Peyer's patch (tissue), 4 donors: ENCODE data around the gene C19orf44. TPM values are rescaled to one million over a fixed set of nuclear protein-coding genes. Genes with fewer than 3 reads are reported as not detected.
"Not testable (repeated sequence)": the region's sequence is repeated elsewhere in the genome, so short reads cannot be mapped to it uniquely, and the experiment has no call there.

ENCODE experiments used
- DNase-seq, 3 donors: peaks; one replicate each; pipeline ENCODE4 v3.0.0-alpha.2; 2017 to 2019
- H3K27ac ChIP-seq, 4 donors: fragments of 200-600 bp; sonication (generic); one replicate each; pipeline ENCODE4 v1.5.1; 2016 to 2019
- H3K27me3 ChIP-seq, 2 donors: fragments of 200-600 bp; sonication (generic); one replicate each; pipeline ENCODE4 v1.5.1; 2019
- H3K36me3 ChIP-seq, 3 donors: fragments of 200-600 bp; sonication (generic); one replicate each; pipeline ENCODE4 v1.5.1; 2016 to 2019
- H3K4me1 ChIP-seq, 4 donors: fragments of 200-600 bp; sonication (generic); one replicate each; pipeline ENCODE4 v1.5.1; 2016 to 2019
- H3K4me3 ChIP-seq, 4 donors: fragments of 200-600 bp; sonication (generic); 1 replicate in 3 of 4; 2 replicates in 1 of 4; pipeline ENCODE4 v1.5.1; 2016 to 2019; ENCODE audit warnings: mild to moderate bottlenecking in 1 of 4
- H3K9me3 ChIP-seq, 4 donors: fragments of 200-600 bp; sonication (generic); one replicate each; pipeline ENCODE4 v1.5.1; 2016 to 2019; ENCODE audit warnings: mild to moderate bottlenecking in 1 of 4
- CTCF ChIP-seq, 6 experiments: fragments of 450-650 bp in 4 of 6; fragments of 200-600 bp in 2 of 6; sonication (generic) in 1 of 6; IDR thresholded peaks; one replicate each; pipeline ENCODE4 v1.5.1; 2017 to 2019; ENCODE audit warnings: antibody characterized with exemption in 6 of 6, mild to moderate bottlenecking in 3 of 6, moderate library complexity in 1 of 6
- POLR2A ChIP-seq, 2 donors: fragments of 450-650 bp; IDR thresholded peaks; one replicate each; pipeline ENCODE4 v1.5.1; 2017; ENCODE audit warnings: antibody characterized with exemption in 2 of 2, mild to moderate bottlenecking in 2 of 2, moderate library complexity in 2 of 2
- total RNA-seq, 4 donors: library from RNA; depleted of rRNA; stranded (reverse); fragments of >200 nt; gene quantifications; one replicate each; pipeline ENCODE4 v1.1.0, GENCODE V29; 2016

Gene C19orf44
- total RNA-seq, 4 donors from 2014 or later, result 3.7 to 13.2 (median 8.0) TPM

DNA sequence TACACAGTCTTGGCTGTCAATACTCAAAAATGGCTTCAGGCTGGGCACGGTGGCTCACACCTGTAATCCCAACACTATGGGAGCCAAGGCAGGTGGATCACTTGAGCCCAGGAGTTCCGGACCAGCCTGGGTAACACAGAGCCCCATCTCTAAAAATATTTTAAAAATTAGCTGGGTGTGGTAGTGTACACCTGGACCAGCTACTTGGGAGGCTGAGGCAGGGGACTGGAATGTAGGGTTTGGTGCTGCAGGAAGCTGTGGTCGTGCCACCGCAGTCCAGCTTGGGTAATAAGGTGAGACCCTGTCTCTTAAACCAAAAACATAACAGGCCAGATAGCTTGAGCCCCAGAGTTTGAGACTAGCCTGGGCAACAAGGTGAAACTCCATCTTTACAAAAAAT, 52.8 kb downstream of the C19orf44 start:
- DNase-seq, result no peak
- TF ChIP-seq CTCF (IDR thresholded peaks at IDR 0.05) (no peak), POLR2A (IDR thresholded peaks at IDR 0.05) (no peak)
- no peak overlapping the region for H3K4me3 ChIP-seq
- H3K27ac ChIP-seq, result no peak overlapping the region
- peaks cover 0 to 22% (median 0%) of the 10 kb centered on the region in 3 donors for H3K36me3 ChIP-seq
- H3K27me3 ChIP-seq, result no peaks in the 10 kb centered on the region
- no peaks in the 10 kb centered on the region for H3K9me3 ChIP-seq
- H3K4me1 ChIP-seq, result peaks cover 0 to 4% (median 2%) of the 10 kb centered on the region in 4 donors

- not testable (repeated sequence) for H3K4me1 ChIP-seq, H3K27ac ChIP-seq, H3K9me3 ChIP-seq, H3K27me3 ChIP-seq, DNase-seq, H3K4me3 ChIP-seq
- peaks cover 0 to 45% (median 0%) of the 10 kb centered on the region in 3 donors for H3K36me3 ChIP-seq
Observed at GRCh38 chr19:16551902-16552301, 55.7 kb downstream of the C19orf44 start.

DNA sequence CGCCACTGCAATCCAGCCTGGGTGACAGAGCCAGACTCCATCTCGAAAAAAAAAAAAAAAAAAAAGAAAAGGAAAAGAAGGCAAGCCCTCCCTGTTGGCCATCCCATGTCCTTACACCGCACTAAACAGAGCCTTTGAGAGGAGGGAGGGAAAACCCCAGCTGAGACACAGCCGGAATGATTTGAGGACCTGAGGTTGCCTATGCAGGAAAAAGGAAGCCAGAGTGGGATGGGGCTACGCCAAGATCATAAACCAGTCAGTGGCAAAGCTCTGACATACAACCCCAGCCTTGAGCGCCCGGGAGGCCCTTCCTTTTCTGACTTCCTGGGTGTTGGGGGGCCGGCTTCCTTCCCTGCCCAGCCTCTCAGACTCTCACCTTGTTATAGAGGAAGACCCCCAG, 58.6 kb downstream of the C19orf44 start:
- Histone ChIP-seq H3K4me3 (no peak overlapping the region), H3K9me3 (no peaks in the 10 kb centered on the region), H3K36me3 (peaks cover 0 to 70% (median 0%) of the 10 kb centered on the region in 3 donors), H3K4me1 (no peaks in the 10 kb centered on the region), H3K27me3 (no peaks in the 10 kb centered on the region), H3K27ac (no peak overlapping the region)
- no peak for DNase-seq
- TF ChIP-seq CTCF (IDR thresholded peaks at IDR 0.05), result no peak
- TF ChIP-seq POLR2A (IDR thresholded peaks at IDR 0.05), result no peak

- Histone ChIP-seq H3K9me3 (no peaks in the 10 kb centered on the region), H3K4me1 (no peaks in the 10 kb centered on the region), H3K27ac (no peak overlapping the region), H3K36me3 (peaks cover 0 to 88% (median 0%) of the 10 kb centered on the region in 3 donors), H3K27me3 (no peaks in the 10 kb centered on the region), H3K4me3 (no peak overlapping the region)
- TF ChIP-seq POLR2A (IDR thresholded peaks at IDR 0.05) (no peak), CTCF (IDR thresholded peaks at IDR 0.05) (no peak)
- DNase-seq, result no peak
Observed at GRCh38 chr19:16559780-16560276, 63.6 kb downstream of the C19orf44 start.

DNA sequence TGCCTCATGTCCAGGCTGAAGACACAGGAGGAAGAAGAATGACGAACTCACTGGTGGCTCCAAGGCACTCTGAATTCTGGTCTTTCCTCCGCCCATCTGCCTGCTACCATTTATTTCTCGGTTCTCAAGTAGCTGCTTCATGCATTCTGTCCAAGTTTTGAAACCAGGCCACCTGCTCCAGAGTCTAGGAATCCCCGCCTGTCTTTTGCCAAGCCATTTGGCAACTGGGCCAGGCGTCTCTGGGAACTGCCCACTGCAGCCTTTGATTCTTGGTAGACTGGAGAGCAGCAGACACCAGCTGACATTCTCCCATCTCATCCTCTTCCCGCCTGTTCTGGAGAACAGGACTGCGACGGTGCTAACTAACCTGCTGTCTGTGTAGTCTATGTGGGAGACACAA, 65.2 kb downstream of the C19orf44 start:
- H3K4me3 ChIP-seq, result no peak overlapping the region
- H3K4me1 ChIP-seq, result peaks cover 0 to 6% (median 0%) of the 10 kb centered on the region in 4 donors
- no peak for DNase-seq
- peaks cover 0 to 89% (median 0%) of the 10 kb centered on the region in 3 donors for H3K36me3 ChIP-seq
- TF ChIP-seq POLR2A (IDR thresholded peaks at IDR 0.05) (no peak), CTCF (IDR thresholded peaks at IDR 0.05) (no peak)
- H3K27me3 ChIP-seq, result no peaks in the 10 kb centered on the region
- H3K9me3 ChIP-seq, result no peaks in the 10 kb centered on the region
- no peak overlapping the region for H3K27ac ChIP-seq

- Histone ChIP-seq H3K9me3 (no peaks in the 10 kb centered on the region), H3K27me3 (no peaks in the 10 kb centered on the region), H3K27ac (no peak overlapping the region), H3K4me3 (no peak overlapping the region), H3K36me3 (peaks cover 0 to 94% (median 0%) of the 10 kb centered on the region in 3 donors), H3K4me1 (peaks cover 0 to 6% (median 0%) of the 10 kb centered on the region in 4 donors)
- TF ChIP-seq POLR2A (IDR thresholded peaks at IDR 0.05), result no peak
- no peak for TF ChIP-seq CTCF (IDR thresholded peaks at IDR 0.05)
- DNase-seq, result no peak
Observed at GRCh38 chr19:16562608-16563025, 66.4 kb downstream of the C19orf44 start.
